Endothelial cell (in vitro differentiated cells): ENCODE measurements around the gene F7. TPM values are rescaled to one million over a fixed set of nuclear protein-coding genes. Genes with fewer than 3 reads are reported as not detected.

Experiments used
- DNase-seq: peaks from one replicate; pipeline ENCODE4 v3.0.0; 2021; ENCODE audit warnings: low spot score
- H3K27ac Mint-ChIP-seq: one replicate; pipeline ENCODE4 v1.8.0; 2021; ENCODE audit warnings: mixed read lengths, inconsistent platforms; ENCODE audit not compliant: unreplicated experiment
- H3K27me3 Mint-ChIP-seq: one replicate; pipeline ENCODE4 v1.8.0; 2021; ENCODE audit warnings: mild to moderate bottlenecking, moderate library complexity, mixed read lengths, inconsistent platforms; ENCODE audit not compliant: unreplicated experiment
- H3K36me3 Mint-ChIP-seq: one replicate; pipeline ENCODE4 v1.8.0; 2021; ENCODE audit warnings: mild to moderate bottlenecking, low read depth, mixed read lengths, inconsistent platforms; ENCODE audit not compliant: unreplicated experiment
- H3K4me1 Mint-ChIP-seq: one replicate; pipeline ENCODE4 v1.8.0; 2021; ENCODE audit warnings: mild to moderate bottlenecking, mixed read lengths, inconsistent platforms; ENCODE audit not compliant: unreplicated experiment
- H3K4me3 Mint-ChIP-seq: one replicate; pipeline ENCODE4 v1.8.0; 2021; ENCODE audit warnings: mild to moderate bottlenecking, mixed read lengths, inconsistent platforms; ENCODE audit not compliant: unreplicated experiment
- H3K9me3 Mint-ChIP-seq: one replicate; pipeline ENCODE4 v1.8.0; 2021; ENCODE audit warnings: mixed read lengths, inconsistent platforms; ENCODE audit not compliant: unreplicated experiment
- total RNA-seq: library from RNA; stranded (reverse); fragmentation: NEBNext Ultra II Directional; extraction: Animal tissue kit (Norgen Biotek cat#: 25700); gene quantifications from one replicate; pipeline ENCODE4 v1.2.1, GENCODE V29; 2021; ENCODE audit not compliant: unreplicated experiment
- TF ChIP-seq, protein P1 (sequence below): fragments of 200-600 bp; sonication (generic); IDR thresholded peaks from one replicate; pipeline ENCODE4 v1.5.0; 2021; ENCODE audit warnings: antibody characterized with exemption; ENCODE audit not compliant: unreplicated experiment

The F7 gene
- total RNA-seq, 1 donor from 2014 or later = not detected

DNA sequence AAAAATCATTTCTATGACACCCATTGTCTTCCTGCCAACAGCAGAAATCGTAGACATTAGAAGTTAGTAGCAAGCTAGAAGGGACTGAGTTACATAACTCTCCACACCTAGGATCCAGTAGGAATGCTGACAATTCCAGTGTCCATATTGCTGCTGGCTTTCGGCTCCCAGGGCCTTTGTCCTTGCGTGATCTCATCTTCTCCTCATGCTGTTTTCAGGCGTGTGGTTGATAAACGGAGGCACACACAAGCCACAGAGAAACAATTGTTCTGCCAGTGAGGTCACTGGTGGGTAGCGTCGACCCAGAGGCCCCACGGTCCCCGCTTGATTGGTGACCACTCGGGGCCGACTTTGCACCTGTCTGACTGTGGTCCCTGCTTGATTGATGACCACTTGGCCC is 31.6 kb upstream of the F7 start:
- TF ChIP-seq, protein P1, sequence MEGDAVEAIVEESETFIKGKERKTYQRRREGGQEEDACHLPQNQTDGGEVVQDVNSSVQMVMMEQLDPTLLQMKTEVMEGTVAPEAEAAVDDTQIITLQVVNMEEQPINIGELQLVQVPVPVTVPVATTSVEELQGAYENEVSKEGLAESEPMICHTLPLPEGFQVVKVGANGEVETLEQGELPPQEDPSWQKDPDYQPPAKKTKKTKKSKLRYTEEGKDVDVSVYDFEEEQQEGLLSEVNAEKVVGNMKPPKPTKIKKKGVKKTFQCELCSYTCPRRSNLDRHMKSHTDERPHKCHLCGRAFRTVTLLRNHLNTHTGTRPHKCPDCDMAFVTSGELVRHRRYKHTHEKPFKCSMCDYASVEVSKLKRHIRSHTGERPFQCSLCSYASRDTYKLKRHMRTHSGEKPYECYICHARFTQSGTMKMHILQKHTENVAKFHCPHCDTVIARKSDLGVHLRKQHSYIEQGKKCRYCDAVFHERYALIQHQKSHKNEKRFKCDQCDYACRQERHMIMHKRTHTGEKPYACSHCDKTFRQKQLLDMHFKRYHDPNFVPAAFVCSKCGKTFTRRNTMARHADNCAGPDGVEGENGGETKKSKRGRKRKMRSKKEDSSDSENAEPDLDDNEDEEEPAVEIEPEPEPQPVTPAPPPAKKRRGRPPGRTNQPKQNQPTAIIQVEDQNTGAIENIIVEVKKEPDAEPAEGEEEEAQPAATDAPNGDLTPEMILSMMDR = no peak
- Mint-ChIP-seq H3K9me3 (no peaks in the 10 kb centered on the region), H3K4me1 (no peaks in the 10 kb centered on the region), H3K4me3 (no peak overlapping the region), H3K27me3 (peaks cover 5% of the 10 kb centered on the region), H3K27ac (no peak overlapping the region), H3K36me3 (no peaks in the 10 kb centered on the region)
- no peak for DNase-seq

DNA sequence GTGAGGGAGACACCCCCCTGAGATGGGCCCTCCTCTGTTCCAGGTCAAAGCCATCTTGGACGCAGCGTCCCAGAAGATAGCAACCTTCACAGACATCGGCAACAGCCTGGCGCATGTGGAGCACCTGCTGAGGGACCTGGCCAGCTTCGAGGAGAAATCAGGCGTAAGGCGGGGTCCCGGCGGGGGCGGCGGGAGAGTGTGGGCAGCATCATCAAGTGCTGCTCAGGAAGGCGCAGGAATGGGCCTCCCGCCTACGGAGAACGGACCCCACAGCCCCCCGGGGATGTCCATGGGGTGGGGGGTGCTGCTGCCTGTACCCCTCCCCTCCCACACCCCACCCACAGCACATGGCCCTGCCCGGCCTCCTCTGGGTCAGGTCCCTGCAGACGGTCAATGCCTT is 31.2 kb upstream of the F7 start:
- no peak overlapping the region for H3K4me3 Mint-ChIP-seq
- no peak overlapping the region for H3K27ac Mint-ChIP-seq
- DNase-seq = no peak
- H3K36me3 Mint-ChIP-seq = no peaks in the 10 kb centered on the region
- TF ChIP-seq, protein P1 = no peak
- peaks cover 3% of the 10 kb centered on the region for H3K4me1 Mint-ChIP-seq
- no peaks in the 10 kb centered on the region for H3K9me3 Mint-ChIP-seq
- peaks cover 9% of the 10 kb centered on the region for H3K27me3 Mint-ChIP-seq

DNA sequence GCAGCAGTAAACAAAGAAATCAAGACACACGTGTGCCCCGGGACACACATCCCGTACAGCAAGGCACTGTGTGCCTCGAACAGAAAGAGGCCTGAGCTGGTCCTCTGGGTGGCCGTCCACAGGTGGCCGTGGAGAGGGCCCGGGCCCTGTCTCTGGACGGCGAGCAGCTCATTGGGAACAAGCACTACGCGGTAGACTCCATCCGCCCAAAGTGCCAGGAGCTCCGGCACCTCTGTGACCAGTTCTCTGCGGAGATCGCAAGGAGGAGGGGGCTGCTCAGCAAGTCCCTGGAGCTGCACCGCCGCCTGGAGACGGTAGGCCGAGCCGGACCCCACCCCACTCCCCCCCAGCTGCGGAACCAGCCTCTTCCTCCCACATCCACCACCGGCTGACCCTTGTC is 30.7 kb upstream of the F7 start:
- no peak overlapping the region for H3K27ac Mint-ChIP-seq
- DNase-seq = no peak
- H3K9me3 Mint-ChIP-seq = no peaks in the 10 kb centered on the region
- no peak overlapping the region for H3K4me3 Mint-ChIP-seq
- H3K27me3 Mint-ChIP-seq = peaks cover 11% of the 10 kb centered on the region
- TF ChIP-seq, protein P1 = no peak
- no peaks in the 10 kb centered on the region for H3K36me3 Mint-ChIP-seq
- peaks cover 5% of the 10 kb centered on the region for H3K4me1 Mint-ChIP-seq

DNA sequence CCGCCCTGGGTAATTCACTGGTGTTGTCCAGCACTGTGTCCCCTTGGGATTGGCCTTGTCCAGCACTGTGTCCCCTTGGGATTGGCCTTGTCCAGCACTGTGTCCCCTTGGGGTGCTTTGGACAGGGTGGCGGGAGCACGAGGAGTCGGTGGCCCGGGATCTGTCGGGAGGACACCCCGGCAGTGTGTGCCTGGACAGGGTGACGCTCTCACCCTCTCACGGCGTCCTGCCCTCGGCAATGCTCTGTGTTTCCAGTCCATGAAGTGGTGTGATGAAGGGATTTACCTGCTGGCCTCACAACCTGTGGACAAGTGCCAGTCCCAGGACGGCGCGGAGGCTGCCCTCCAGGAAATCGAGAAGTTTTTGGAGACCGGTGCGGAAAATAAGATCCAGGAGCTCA is 29.9 kb upstream of the F7 start:
- Mint-ChIP-seq H3K27me3 (peaks cover 11% of the 10 kb centered on the region), H3K27ac (no peak overlapping the region), H3K9me3 (no peaks in the 10 kb centered on the region), H3K4me3 (no peak overlapping the region), H3K4me1 (peaks cover 5% of the 10 kb centered on the region), H3K36me3 (no peaks in the 10 kb centered on the region)
- TF ChIP-seq, protein P1 = no peak
- DNase-seq = no peak

DNA sequence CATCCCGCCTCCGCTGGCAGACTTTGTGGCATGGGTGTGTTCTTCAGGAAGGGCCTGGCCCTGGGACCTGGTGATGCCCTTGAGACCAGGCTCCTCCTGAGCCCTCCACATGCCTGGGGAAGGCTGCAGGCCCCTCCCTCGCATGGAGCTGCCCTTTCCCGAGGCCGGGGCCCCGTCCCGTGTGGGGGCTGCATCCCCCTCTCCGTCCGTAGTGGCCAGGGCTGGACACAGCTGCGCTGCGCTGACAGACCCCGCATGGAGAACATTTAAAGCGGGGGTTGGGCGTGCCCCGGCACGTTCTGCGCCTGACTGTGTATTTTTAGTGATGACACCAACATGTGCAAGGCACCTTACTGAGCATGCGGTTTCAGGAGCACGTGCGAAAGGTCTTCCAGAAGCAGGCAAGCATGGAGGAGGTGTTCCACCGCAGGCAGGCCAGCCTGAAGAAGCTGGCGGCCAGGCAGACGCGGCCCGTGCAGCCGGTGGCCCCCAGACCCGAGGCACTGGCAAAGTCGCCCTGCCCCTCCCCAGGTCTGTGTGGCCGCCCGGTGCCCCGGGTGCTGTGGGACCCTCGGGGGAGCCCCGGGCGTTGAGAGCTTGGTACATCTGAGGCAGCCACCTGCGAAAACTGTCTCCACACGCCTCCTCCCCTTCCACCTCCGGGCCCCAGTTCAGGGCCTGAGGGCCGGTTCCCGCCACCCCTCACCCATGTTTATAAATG is 28.8 kb upstream of the F7 start:
- TF ChIP-seq, protein P1 = no peak
- Mint-ChIP-seq H3K27me3 (peaks cover 8% of the 10 kb centered on the region), H3K9me3 (no peaks in the 10 kb centered on the region), H3K4me3 (no peak overlapping the region), H3K36me3 (no peaks in the 10 kb centered on the region), H3K27ac (no peak overlapping the region), H3K4me1 (peaks cover 5% of the 10 kb centered on the region)
- DNase-seq = no peak
